GM23338 (cell line): Measurements from ENCODE around the gene ASAP2. TPM values are rescaled to one million over a fixed set of nuclear protein-coding genes. Genes with fewer than 3 reads are reported as not detected.

Experiments used
- ATAC-seq: fragments of 200-7000 bp; cut with Tn5 transposase; 3 replicates; pipeline ENCODE4 v1.9.1; 2020
- DNase-seq: peaks from one replicate; pipeline ENCODE4 v3.0.0-alpha.2; 2015; ENCODE audit warnings: low spot score
- H2AFZ ChIP-seq: fragments of 200-600 bp; sonication (generic); 2 replicates; pipeline ENCODE4 v1.8.0; 2016; ENCODE audit warnings: antibody characterized with exemption, mild to moderate bottlenecking, moderate library complexity
- H3F3A ChIP-seq: fragments of 200-600 bp; sonication (generic); replicated peaks from 2 replicates; pipeline ENCODE4 v1.8.0; 2017; ENCODE audit warnings: antibody characterized with exemption, mixed run types, low read depth
- H3K27ac ChIP-seq: fragments of 200-600 bp; sonication (generic); 2 replicates; pipeline ENCODE4 v1.6.1; 2016; ENCODE audit warnings: low read depth
- H3K27me3 ChIP-seq: fragments of 200-600 bp; sonication (generic); 2 replicates; pipeline ENCODE4 v1.8.0; 2016; ENCODE audit warnings: mild to moderate bottlenecking, mixed run types, moderate library complexity; ENCODE audit not compliant: insufficient read depth
- H3K36me3 ChIP-seq: fragments of 200-600 bp; sonication (generic); 2 replicates; pipeline ENCODE4 v1.8.0; 2016; ENCODE audit warnings: mild to moderate bottlenecking; ENCODE audit not compliant: insufficient read depth
- H3K4me1 ChIP-seq: fragments of 200-600 bp; sonication (generic); 2 replicates; pipeline ENCODE4 v1.8.0; 2016; ENCODE audit warnings: mild to moderate bottlenecking, moderate library complexity; ENCODE audit not compliant: insufficient read depth
- H3K4me2 ChIP-seq: fragments of 200-600 bp; sonication (generic); 2 replicates; pipeline ENCODE4 v1.7.1; 2017; ENCODE audit warnings: mixed run types
- H3K4me3 ChIP-seq: fragments of 200-600 bp; sonication (generic); 2 replicates; pipeline ENCODE4 v1.6.1; 2016; ENCODE audit warnings: mixed run types
- H3K79me2 ChIP-seq: fragments of 200-600 bp; sonication (generic); replicated peaks from 2 replicates; pipeline ENCODE4 v1.8.0; 2017; ENCODE audit warnings: mild to moderate bottlenecking; ENCODE audit not compliant: insufficient read depth
- H3K9me2 ChIP-seq: fragments of 200-600 bp; sonication (generic); 2 replicates; pipeline ENCODE4 v1.8.0; 2017; ENCODE audit not compliant: insufficient read depth
- H4K20me1 ChIP-seq: fragments of 200-600 bp; sonication (generic); replicated peaks from 2 replicates; pipeline ENCODE4 v1.8.0; 2017; ENCODE audit warnings: mild to moderate bottlenecking; ENCODE audit not compliant: insufficient read depth
- H3K27ac Mint-ChIP-seq: 2 replicates; pipeline ENCODE4 v1.8.0; 2020; ENCODE audit warnings: inconsistent platforms, mild to moderate bottlenecking, moderate library complexity, mixed read lengths
- H3K27me3 Mint-ChIP-seq: 3 replicates; pipeline ENCODE4 v1.8.0; 2022; ENCODE audit warnings: low read depth, mild to moderate bottlenecking, moderate library complexity, mixed read lengths, inconsistent platforms; ENCODE audit not compliant: insufficient read depth, poor library complexity
- H3K36me3 Mint-ChIP-seq: 3 replicates; pipeline ENCODE4 v1.8.0; 2021; ENCODE audit warnings: low read depth, mild to moderate bottlenecking, inconsistent platforms, moderate library complexity, mixed read lengths
- H3K4me1 Mint-ChIP-seq: 3 replicates; pipeline ENCODE4 v1.8.0; 2020; ENCODE audit warnings: mild to moderate bottlenecking, inconsistent platforms, mixed read lengths
- H3K4me3 Mint-ChIP-seq: 3 replicates; pipeline ENCODE4 v1.8.0; 2021; ENCODE audit warnings: moderate library complexity, mild to moderate bottlenecking, inconsistent platforms, mixed read lengths
- H3K9me3 Mint-ChIP-seq: 3 replicates; pipeline ENCODE4 v1.8.0; 2020; ENCODE audit warnings: moderate library complexity, mild to moderate bottlenecking, inconsistent platforms, mixed read lengths
- CREB1 ChIP-seq: fragments of 250-450 bp; sonication (Bioruptor Pico); IDR thresholded peaks from 2 replicates; pipeline ENCODE4 v1.5.0; 2020; ENCODE audit warnings: low read depth, mild to moderate bottlenecking, moderate library complexity
- CTCF ChIP-seq, 2 experiments: fragments of 200-600 bp in 1 of 2; sonication (generic) in 1 of 2; conservative IDR thresholded peaks; 2 replicates each; pipeline versions ENCODE4 v1.5.1 to v1.6.1; 2016 to 2017; ENCODE audit warnings: antibody characterized with exemption in 2 of 2, low read depth in 2 of 2, mild to moderate bottlenecking in 2 of 2, moderate library complexity in 1 of 2
- ETS1 ChIP-seq: IDR thresholded peaks from 2 replicates; pipeline ENCODE4 v1.6.1; 2016; ENCODE audit warnings: antibody characterized with exemption
- EZH2 ChIP-seq: fragments of 200-600 bp; sonication (generic); IDR thresholded peaks from one replicate; pipeline ENCODE4 v1.8.0; 2017; ENCODE audit warnings: antibody characterized with exemption, mild to moderate bottlenecking, low read depth; ENCODE audit not compliant: unreplicated experiment
- EZH2phosphoT487 ChIP-seq: fragments of 200-600 bp; sonication (generic); IDR thresholded peaks from one replicate; pipeline ENCODE4 v1.8.1; 2018; ENCODE audit warnings: antibody characterized with exemption; ENCODE audit not compliant: unreplicated experiment
- JUNB ChIP-seq: IDR thresholded peaks from one replicate; pipeline ENCODE4 v1.6.1; 2016; ENCODE audit warnings: antibody characterized with exemption; ENCODE audit not compliant: unreplicated experiment
- NANOG ChIP-seq: IDR thresholded peaks from 2 replicates; pipeline ENCODE4 v1.6.1; 2016; ENCODE audit warnings: antibody characterized with exemption, borderline replicate concordance
- POLR2AphosphoS5 ChIP-seq: IDR thresholded peaks from 2 replicates; pipeline ENCODE4 v1.6.1; 2016; ENCODE audit warnings: antibody characterized with exemption, low read depth
- STAT1 ChIP-seq: IDR thresholded peaks from one replicate; pipeline ENCODE4 v1.6.1; 2016; ENCODE audit warnings: antibody characterized with exemption; ENCODE audit not compliant: unreplicated experiment
- ZNF114 ChIP-seq: fragments of 250-450 bp; sonication (Bioruptor Pico); IDR thresholded peaks from 2 replicates; pipeline ENCODE4 v1.5.0; 2020; ENCODE audit warnings: mild to moderate bottlenecking, moderate library complexity
- ZNF331 ChIP-seq: fragments of 250-450 bp; sonication (Bioruptor Pico); IDR thresholded peaks from 2 replicates; pipeline ENCODE4 v1.5.0; 2020; ENCODE audit warnings: low read depth, mild to moderate bottlenecking, moderate library complexity
- ZNF462 ChIP-seq: fragments of 250-450 bp; sonication (Bioruptor Pico); IDR thresholded peaks from 2 replicates; pipeline ENCODE4 v1.5.0; 2020; ENCODE audit warnings: mild to moderate bottlenecking, moderate library complexity
- polyA plus RNA-seq: library from polyadenylated mRNA; unstranded; fragments of >200 nt; fragmentation: Nextera tagmentation; extraction: Ambion mirVana; gene quantifications from 2 replicates; pipeline ENCODE4 v1.2.1, GENCODE V29; 2016
- total RNA-seq: library from RNA; depleted of rRNA; stranded (reverse); fragments of >200 nt; shearing (Covaris generic); gene quantifications from 2 replicates; pipeline ENCODE4 v1.2.3, GENCODE V29; 2014

ASAP2 gene
- total and polyA plus RNA-seq, 2 experiments from 2014 or later: 2.6 to 15.6 TPM

GRCh38 chr2:9187620-9188214, 18.9 kb upstream of the ASAP2 start:
- peaks cover 5% of the 10 kb centered on the region for H3K27me3 Mint-ChIP-seq
- Histone ChIP-seq H3K36me3 (no peaks in the 10 kb centered on the region), H3K79me2 (no peaks in the 10 kb centered on the region), H3K4me3 (no peak overlapping the region), H2AFZ (no peak overlapping the region), H3K27me3 (no peaks in the 10 kb centered on the region), H3K9me2 (no peaks in the 10 kb centered on the region), H3K4me1 (peaks cover 5% of the 10 kb centered on the region), H4K20me1 (no peaks in the 10 kb centered on the region; the same call in 1 of the 2 replicates), H3F3A (no peaks in the 10 kb centered on the region), H3K27ac (no peak overlapping the region), H3K4me2 (no peak overlapping the region)
- H3K9me3 Mint-ChIP-seq: no peaks in the 10 kb centered on the region; the same call in 2 of the 3 replicates
- H3K4me1 Mint-ChIP-seq: peaks cover 17% of the 10 kb centered on the region
- no peak for DNase-seq
- H3K36me3 Mint-ChIP-seq: no peaks in the 10 kb centered on the region
- TF ChIP-seq STAT1: no peak
- TF ChIP-seq POLR2AphosphoS5: no peak
- H3K4me3 Mint-ChIP-seq: no peak overlapping the region
- H3K27ac Mint-ChIP-seq: no peak overlapping the region
- ATAC-seq: no peak

- H3K4me1 ChIP-seq: peaks cover 5% of the 10 kb centered on the region; the same call in 1 of the 2 replicates
- no peak overlapping the region for H3K4me3 Mint-ChIP-seq
- H2AFZ ChIP-seq: no peak overlapping the region
- peaks cover 2% of the 10 kb centered on the region for H3K27me3 Mint-ChIP-seq
- H3K27me3 ChIP-seq: no peaks in the 10 kb centered on the region
- no peak overlapping the region for H3K4me3 ChIP-seq
- no peaks in the 10 kb centered on the region for H3K79me2 ChIP-seq
- peaks cover 9% of the 10 kb centered on the region for H3K4me1 Mint-ChIP-seq
- H3K4me2 ChIP-seq: no peak overlapping the region
- H3K36me3 Mint-ChIP-seq: no peaks in the 10 kb centered on the region
- no peaks in the 10 kb centered on the region for H3K36me3 ChIP-seq
- no peaks in the 10 kb centered on the region for H3F3A ChIP-seq
- H4K20me1 ChIP-seq: no peaks in the 10 kb centered on the region; the same call in 1 of the 2 replicates
- DNase-seq: no peak
- no peak for ATAC-seq
- H3K9me3 Mint-ChIP-seq: no peaks in the 10 kb centered on the region
- H3K9me2 ChIP-seq: no peaks in the 10 kb centered on the region
- H3K27ac Mint-ChIP-seq: no peak overlapping the region
- no peak overlapping the region for H3K27ac ChIP-seq
- TF ChIP-seq CREB1 (CRISPR knock-in tag) (no peak), CTCF (conservative IDR thresholded peaks at IDR 0.05; ENCODE audit: low read depth in 2 of 2) (no peak), ZNF114 (no peak), ETS1 (no peak), NANOG (no peak), POLR2AphosphoS5 (no peak), EZH2 (no peak), EZH2phosphoT487 (no peak), STAT1 (no peak), ZNF331 (CRISPR knock-in tag) (no peak), ZNF462 (no peak), JUNB (no peak)
Measured at GRCh38 chr2:9188823-9189222, 17.8 kb upstream of the ASAP2 start.
